SK-N-SH (cell line): ENCODE data around the gene LRRC32. TPM values are rescaled to one million over a fixed set of nuclear protein-coding genes. Genes with fewer than 3 reads are reported as not detected.

Source experiments
- CTCF ChIA-PET: fragments of 300-600, 350-600 bp; formaldehyde crosslinking; extraction: SDS; loops from one replicate; lab custom pipeline; 2021; lab: Yijun Ruan, JAX
- POLR2A ChIA-PET: fragments of 350-600 bp; sonication (Branson Sonifier 250); formaldehyde crosslinking; extraction: SDS; loops from one replicate; lab custom pipeline; 2020; ENCODE audit warnings: antibody characterized with exemption, inconsistent platforms; lab: Yijun Ruan, JAX
- DNase-seq: peaks from one replicate; pipeline ENCODE4 v3.0.0; 2012
- H2AFZ ChIP-seq: fragments of 200-600 bp; sonication (generic); 2 replicates; pipeline ENCODE4 v1.8.1; 2016; ENCODE audit warnings: antibody characterized with exemption, mild to moderate bottlenecking, low read depth
- H3F3A ChIP-seq: fragments of 200-600 bp; sonication (generic); replicated peaks from 2 replicates; pipeline ENCODE3; 2016; ENCODE audit warnings: antibody characterized with exemption, mild to moderate bottlenecking; ENCODE audit not compliant: insufficient read depth
- H3K27ac ChIP-seq, 2 experiments: fragments of 200-500 bp in 1 of 2; fragments of 200-600 bp in 1 of 2; sonication (Bioruptor generic) in 1 of 2; sonication (generic), shearing (Covaris generic) in 1 of 2; 2 replicates each; pipeline versions ENCODE4 v1.5.1 to v1.6.1; 2014 to 2016; ENCODE audit warnings: low read depth in 2 of 2, inconsistent platforms in 1 of 2, low read length in 1 of 2, mild to moderate bottlenecking in 1 of 2, mixed read lengths in 1 of 2
- H3K27me3 ChIP-seq: fragments of 200-600 bp; sonication (generic), shearing (Covaris generic); 2 replicates; pipeline ENCODE4 v1.6.1; 2016; ENCODE audit warnings: mixed run types; ENCODE audit not compliant: insufficient read depth
- H3K36me3 ChIP-seq, 2 experiments: fragments of 200-500 bp in 1 of 2; fragments of 200-600 bp in 1 of 2; sonication (Bioruptor generic) in 1 of 2; sonication (generic) in 1 of 2; replicated peaks in 1 of 2; 2 replicates each; pipeline versions ENCODE3 to v1.5.1; 2014 to 2016; ENCODE audit warnings: low read length in 1 of 2, mild to moderate bottlenecking in 1 of 2; ENCODE audit not compliant: insufficient read depth in 2 of 2, control insufficient read depth in 1 of 2
- H3K4me1 ChIP-seq, 2 experiments: fragments of 200-500 bp in 1 of 2; fragments of 200-600 bp in 1 of 2; sonication (Bioruptor generic) in 1 of 2; sonication (generic), shearing (Covaris generic) in 1 of 2; 2 replicates each; pipeline versions ENCODE4 v1.5.1 to v1.6.1; 2014 to 2016; ENCODE audit warnings: low read depth in 1 of 2, low read length in 1 of 2, mixed run types in 1 of 2; ENCODE audit not compliant: insufficient read depth in 2 of 2, control insufficient read depth in 1 of 2
- H3K4me2 ChIP-seq: fragments of 200-600 bp; sonication (generic), shearing (Covaris generic); 2 replicates; pipeline ENCODE4 v1.6.1; 2017; ENCODE audit warnings: mixed run types
- H3K4me3 ChIP-seq, 2 experiments: fragments of 200-500 bp in 1 of 2; fragments of 200-600 bp in 1 of 2; sonication (Bioruptor generic) in 1 of 2; sonication (generic), shearing (Covaris generic) in 1 of 2; 2 replicates each; pipeline versions ENCODE4 v1.5.1 to v1.8.1; 2014 to 2016; ENCODE audit warnings: low read depth in 2 of 2, inconsistent platforms in 1 of 2, low read length in 1 of 2, mild to moderate bottlenecking in 1 of 2, mixed read lengths in 1 of 2, moderate library complexity in 1 of 2
- H3K79me2 ChIP-seq: fragments of 200-600 bp; sonication (generic); 2 replicates; pipeline ENCODE4 v1.8.1; 2017; ENCODE audit warnings: mild to moderate bottlenecking; ENCODE audit not compliant: insufficient read depth
- H3K9ac ChIP-seq: fragments of 200-600 bp; sonication (generic); 2 replicates; pipeline ENCODE4 v1.6.1; 2017; ENCODE audit warnings: mixed run types
- H3K9me2 ChIP-seq: fragments of 200-600 bp; sonication (generic); 2 replicates; pipeline ENCODE4 v1.6.1; 2017; ENCODE audit warnings: mixed run types
- H3K9me3 ChIP-seq: fragments of 200-600 bp; sonication (generic); 2 replicates; pipeline ENCODE4 v1.6.1; 2017; ENCODE audit warnings: mixed run types, mild to moderate bottlenecking, moderate library complexity
- H4K20me1 ChIP-seq: fragments of 200-600 bp; sonication (generic); 2 replicates; pipeline ENCODE4 v1.6.1; 2017; ENCODE audit warnings: mild to moderate bottlenecking, mixed run types; ENCODE audit not compliant: insufficient read depth
- EP300 ChIP-seq, 2 experiments: IDR thresholded peaks; 2 replicates each; pipeline versions ENCODE4 v1.4.0 to v1.6.1; 2012; ENCODE audit warnings: borderline replicate concordance in 1 of 2, low read depth in 1 of 2, low read length in 1 of 2
- EZH2phosphoT487 ChIP-seq: fragments of 200-600 bp; sonication (generic); IDR thresholded peaks from 2 replicates; pipeline ENCODE4 v1.6.1; 2017; ENCODE audit warnings: low read depth, mixed run types, mild to moderate bottlenecking, antibody characterized with exemption, moderate library complexity, borderline replicate concordance
- GATA2 ChIP-seq: sonication (generic); formaldehyde crosslinking; IDR thresholded peaks from 2 replicates; pipeline ENCODE4 v1.5.0; 2020; ENCODE audit warnings: mild to moderate bottlenecking, missing genetic modification reagents
- MAX ChIP-seq: IDR thresholded peaks from 2 replicates; pipeline ENCODE4 v1.4.0; 2012; ENCODE audit warnings: low read depth
- MEF2A ChIP-seq: IDR thresholded peaks from 2 replicates; pipeline ENCODE4 v1.4.0; 2012; ENCODE audit warnings: low read depth, borderline replicate concordance
- MXI1 ChIP-seq: IDR thresholded peaks from 2 replicates; pipeline ENCODE4 v1.6.1; 2012; ENCODE audit warnings: mild to moderate bottlenecking, low read depth, low read length, improper control_type of control experiment
- POLR2AphosphoS5 ChIP-seq: IDR thresholded peaks from 2 replicates; pipeline ENCODE4 v1.6.1; 2012; ENCODE audit warnings: low read depth, low read length
- RAD21 ChIP-seq: IDR thresholded peaks from 2 replicates; pipeline ENCODE4 v1.6.1; 2012; ENCODE audit warnings: mild to moderate bottlenecking, low read length
- REST ChIP-seq: IDR thresholded peaks from 2 replicates; pipeline ENCODE4 v1.6.1; 2012; ENCODE audit warnings: mild to moderate bottlenecking, low read depth, low read length, moderate library complexity
- RFX5 ChIP-seq: IDR thresholded peaks from 2 replicates; pipeline ENCODE4 v1.6.1; 2012; ENCODE audit warnings: mild to moderate bottlenecking, improper control_type of control experiment, low read length
- SIN3A ChIP-seq: IDR thresholded peaks from 2 replicates; pipeline ENCODE4 v1.6.1; 2012; ENCODE audit warnings: low read depth, mild to moderate bottlenecking, low read length, moderate library complexity, borderline replicate concordance
- TCF12 ChIP-seq: IDR thresholded peaks from 2 replicates; pipeline ENCODE4 v1.4.0; 2012
- USF1 ChIP-seq: IDR thresholded peaks from 2 replicates; pipeline ENCODE4 v1.4.0; 2012; ENCODE audit warnings: low read depth, borderline replicate concordance
- YY1 ChIP-seq: IDR thresholded peaks from 2 replicates; pipeline ENCODE4 v1.4.0; 2012; ENCODE audit warnings: low read depth, mild to moderate bottlenecking
- WGBS: methylation state at CpG from one replicate; pipeline ENCODE4 v1.1.6; 2017; ENCODE audit warnings: low lambda C conversion rate; 5-methylcytosine and 5-hydroxymethylcytosine counted together
- polyA plus RNA-seq, 3 experiments: library from polyadenylated mRNA; depleted of rRNA; stranded (reverse); fragments of >200 nt; gene quantifications; 2 replicates each; pipeline ENCODE4 v1.2.3, GENCODE V29; 2012
- TF ChIP-seq, protein P1 (sequence below): fragments of 200-600 bp; sonication (generic); IDR thresholded peaks from 2 replicates; pipeline ENCODE4 v1.6.1; 2017; ENCODE audit warnings: antibody characterized with exemption, mild to moderate bottlenecking, moderate library complexity
- TF ChIP-seq, protein P2 (sequence below): IDR thresholded peaks from 2 replicates; pipeline ENCODE4; 2012
- TF ChIP-seq, protein P3 (sequence below): IDR thresholded peaks from 2 replicates; pipeline ENCODE4 v1.4.0; 2012; ENCODE audit warnings: low read depth, borderline replicate concordance

The LRRC32 gene
- polyA plus RNA-seq, 1 of the 3 experiments (the other 2 are of a cell fraction): 0.43 TPM

- WGBS: 92% methylated on average over 5 of the region's 5 CpGs
- no peak overlapping the region for H3K4me3 ChIP-seq
- H4K20me1 ChIP-seq: no peaks in the 10 kb centered on the region
- CTCF ChIA-PET: interaction anchor here (0.7 to 5.1 kb wide), 7 partner anchors 9 to 132 kb away, joined by 3 to 21 read pairs (median 5); no protein-coding TSS in a partner anchor
- no peaks in the 10 kb centered on the region for H3K9me2 ChIP-seq
- H3K79me2 ChIP-seq: no peaks in the 10 kb centered on the region
- POLR2A ChIA-PET: no interaction called here
- H3K36me3 ChIP-seq: no peaks in the 10 kb centered on the region
- no peak for DNase-seq
- no peak for TF ChIP-seq MXI1
- H3K4me1 ChIP-seq: peaks cover 0 to 8% of the 10 kb centered on the region in 2 experiments; a peak in 1 of 4 replicates
- H3K9ac ChIP-seq: no peak overlapping the region
- H3K9me3 ChIP-seq: no peaks in the 10 kb centered on the region
- no peak overlapping the region for H3K27ac ChIP-seq
- no peak overlapping the region for H3K4me2 ChIP-seq
- no peak overlapping the region for H2AFZ ChIP-seq
- H3K27me3 ChIP-seq: no peaks in the 10 kb centered on the region
- H3F3A ChIP-seq: no peaks in the 10 kb centered on the region
Observed at GRCh38 chr11:76671626-76672309, 1.2 kb upstream of the LRRC32 start.

GRCh38 chr11:76671237-76671592 is 668 bp upstream of the LRRC32 start:
- Histone ChIP-seq H3K4me2 (peak overlapping the region; percentile 92), H3K4me3 (peak overlapping the region; percentile 50 to 60; a peak in 3 of 4 replicates)
- TF ChIP-seq MAX (no peak), USF1 (no peak), POLR2AphosphoS5 (no peak), EP300 (IDR thresholded peaks at IDR 0.05; ENCODE audit: borderline replicate concordance in 1 of 2, low read depth in 1 of 2, low read length in 1 of 2) (no peak), TCF12 (no peak), RAD21 (no peak), REST (no peak), EZH2phosphoT487 (no peak), RFX5 (no peak), YY1 (no peak), SIN3A (no peak), GATA2 (CRISPR knock-in tag) (no peak), MEF2A (no peak)
- TF ChIP-seq, protein P1, sequence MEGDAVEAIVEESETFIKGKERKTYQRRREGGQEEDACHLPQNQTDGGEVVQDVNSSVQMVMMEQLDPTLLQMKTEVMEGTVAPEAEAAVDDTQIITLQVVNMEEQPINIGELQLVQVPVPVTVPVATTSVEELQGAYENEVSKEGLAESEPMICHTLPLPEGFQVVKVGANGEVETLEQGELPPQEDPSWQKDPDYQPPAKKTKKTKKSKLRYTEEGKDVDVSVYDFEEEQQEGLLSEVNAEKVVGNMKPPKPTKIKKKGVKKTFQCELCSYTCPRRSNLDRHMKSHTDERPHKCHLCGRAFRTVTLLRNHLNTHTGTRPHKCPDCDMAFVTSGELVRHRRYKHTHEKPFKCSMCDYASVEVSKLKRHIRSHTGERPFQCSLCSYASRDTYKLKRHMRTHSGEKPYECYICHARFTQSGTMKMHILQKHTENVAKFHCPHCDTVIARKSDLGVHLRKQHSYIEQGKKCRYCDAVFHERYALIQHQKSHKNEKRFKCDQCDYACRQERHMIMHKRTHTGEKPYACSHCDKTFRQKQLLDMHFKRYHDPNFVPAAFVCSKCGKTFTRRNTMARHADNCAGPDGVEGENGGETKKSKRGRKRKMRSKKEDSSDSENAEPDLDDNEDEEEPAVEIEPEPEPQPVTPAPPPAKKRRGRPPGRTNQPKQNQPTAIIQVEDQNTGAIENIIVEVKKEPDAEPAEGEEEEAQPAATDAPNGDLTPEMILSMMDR: no peak
- TF ChIP-seq, protein P2, sequence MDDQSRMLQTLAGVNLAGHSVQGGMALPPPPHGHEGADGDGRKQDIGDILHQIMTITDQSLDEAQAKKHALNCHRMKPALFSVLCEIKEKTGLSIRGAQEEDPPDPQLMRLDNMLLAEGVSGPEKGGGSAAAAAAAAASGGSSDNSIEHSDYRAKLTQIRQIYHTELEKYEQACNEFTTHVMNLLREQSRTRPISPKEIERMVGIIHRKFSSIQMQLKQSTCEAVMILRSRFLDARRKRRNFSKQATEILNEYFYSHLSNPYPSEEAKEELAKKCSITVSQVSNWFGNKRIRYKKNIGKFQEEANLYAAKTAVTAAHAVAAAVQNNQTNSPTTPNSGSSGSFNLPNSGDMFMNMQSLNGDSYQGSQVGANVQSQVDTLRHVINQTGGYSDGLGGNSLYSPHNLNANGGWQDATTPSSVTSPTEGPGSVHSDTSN: no peak
- TF ChIP-seq, protein P3, sequence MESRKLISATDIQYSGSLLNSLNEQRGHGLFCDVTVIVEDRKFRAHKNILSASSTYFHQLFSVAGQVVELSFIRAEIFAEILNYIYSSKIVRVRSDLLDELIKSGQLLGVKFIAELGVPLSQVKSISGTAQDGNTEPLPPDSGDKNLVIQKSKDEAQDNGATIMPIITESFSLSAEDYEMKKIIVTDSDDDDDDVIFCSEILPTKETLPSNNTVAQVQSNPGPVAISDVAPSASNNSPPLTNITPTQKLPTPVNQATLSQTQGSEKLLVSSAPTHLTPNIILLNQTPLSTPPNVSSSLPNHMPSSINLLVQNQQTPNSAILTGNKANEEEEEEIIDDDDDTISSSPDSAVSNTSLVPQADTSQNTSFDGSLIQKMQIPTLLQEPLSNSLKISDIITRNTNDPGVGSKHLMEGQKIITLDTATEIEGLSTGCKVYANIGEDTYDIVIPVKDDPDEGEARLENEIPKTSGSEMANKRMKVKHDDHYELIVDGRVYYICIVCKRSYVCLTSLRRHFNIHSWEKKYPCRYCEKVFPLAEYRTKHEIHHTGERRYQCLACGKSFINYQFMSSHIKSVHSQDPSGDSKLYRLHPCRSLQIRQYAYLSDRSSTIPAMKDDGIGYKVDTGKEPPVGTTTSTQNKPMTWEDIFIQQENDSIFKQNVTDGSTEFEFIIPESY: no peak

More at GRCh38 chr11:76671237-76671592, 668 bp upstream of the LRRC32 start:
- Histone ChIP-seq H2AFZ (no peak overlapping the region), H3K4me1 (peaks cover 0 to 8% of the 10 kb centered on the region in 2 experiments; a peak in 1 of 4 replicates), H3F3A (no peaks in the 10 kb centered on the region), H4K20me1 (no peaks in the 10 kb centered on the region), H3K9me3 (no peaks in the 10 kb centered on the region), H3K9ac (no peak overlapping the region), H3K36me3 (no peaks in the 10 kb centered on the region), H3K27ac (no peak overlapping the region), H3K79me2 (no peaks in the 10 kb centered on the region), H3K27me3 (no peaks in the 10 kb centered on the region), H3K9me2 (no peaks in the 10 kb centered on the region)
- no peak for DNase-seq
- 55% methylated on average over 8 of the region's 8 CpGs for WGBS
- CTCF ChIA-PET: interaction anchor here (0.7 to 5.1 kb wide), 6 partner anchors 10 to 132 kb away, joined by 3 to 21 read pairs (median 6); no protein-coding TSS in a partner anchor
- POLR2A ChIA-PET: no interaction called here
